ENCODE results near the gene PLAC8.
A peak's percentile ranks its signal among the peaks of the same experiment; 100 is the strongest.
"Not testable (repeated sequence)": the region's sequence is repeated elsewhere in the genome, so short reads cannot be mapped to it uniquely, and the experiment has no call there.

PLAC8 gene, protein sequence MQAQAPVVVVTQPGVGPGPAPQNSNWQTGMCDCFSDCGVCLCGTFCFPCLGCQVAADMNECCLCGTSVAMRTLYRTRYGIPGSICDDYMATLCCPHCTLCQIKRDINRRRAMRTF

DNA sequence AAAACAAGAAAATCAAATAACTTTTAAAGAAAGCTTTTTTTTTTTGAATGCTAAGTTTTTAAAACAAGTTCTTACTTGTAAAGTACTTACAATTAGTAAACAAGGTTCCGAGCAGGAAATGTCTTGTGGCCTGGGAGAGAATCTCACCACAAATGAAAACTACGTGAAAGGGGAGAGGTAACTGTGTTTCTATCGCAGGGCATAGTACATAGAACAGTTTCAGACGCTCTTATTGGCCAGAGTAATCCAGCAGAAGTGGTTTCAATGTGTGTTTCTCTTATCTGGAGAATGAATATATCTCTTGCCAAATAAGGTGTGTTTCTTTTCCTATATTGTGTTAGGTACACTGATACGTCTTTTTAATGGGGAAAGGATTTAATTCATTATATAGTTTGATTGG is at the start of gene PLAC8:
Gene PLAC8, minus strand, starts transcription at position 154 of the 400 bp plus-strand sequence. CDS start 6,808 bp downstream, outside the sequence.
- peak; percentile 67 for DNase-seq

DNA sequence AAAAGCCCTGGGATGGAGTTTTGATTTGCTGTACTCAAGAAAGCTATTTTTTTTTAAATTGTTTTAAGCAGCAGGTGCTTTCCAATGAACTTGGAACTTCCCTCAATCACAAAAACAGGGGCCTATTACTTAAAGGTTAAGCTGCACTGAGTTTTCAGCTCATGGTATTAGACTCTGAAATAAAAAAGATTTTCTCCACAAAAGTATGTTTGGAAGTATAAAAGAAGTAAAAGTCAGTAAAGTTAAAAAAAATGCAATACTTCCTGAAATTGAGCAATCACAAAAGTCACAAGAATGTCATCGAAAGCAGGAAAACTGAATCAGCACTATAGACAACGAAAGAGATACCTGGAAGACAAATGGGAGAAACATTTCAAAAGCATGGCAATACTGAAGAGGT is 38.9 kb upstream of the PLAC8 start:
- DNase-seq = no peak

DNA sequence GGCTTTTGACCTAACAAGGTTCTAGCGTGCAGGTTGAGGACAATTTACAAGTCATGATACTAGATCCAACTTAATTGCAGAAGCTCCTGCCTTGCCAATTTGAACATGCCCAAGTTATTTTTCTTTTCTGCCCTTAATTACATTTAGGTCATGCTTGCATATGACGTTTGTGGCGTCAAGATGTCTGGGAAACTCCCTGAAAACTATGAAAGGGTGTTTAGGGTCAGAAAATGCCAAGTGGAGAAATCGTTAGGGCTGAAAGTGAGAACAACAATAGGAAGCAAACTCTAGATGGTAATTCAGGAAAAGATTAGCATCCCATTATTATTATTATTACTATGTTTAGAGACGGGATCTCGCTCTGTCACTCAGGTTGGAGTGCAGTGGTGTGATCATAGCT is 38.2 kb upstream of the PLAC8 start:
- DNase-seq = no peak

DNA sequence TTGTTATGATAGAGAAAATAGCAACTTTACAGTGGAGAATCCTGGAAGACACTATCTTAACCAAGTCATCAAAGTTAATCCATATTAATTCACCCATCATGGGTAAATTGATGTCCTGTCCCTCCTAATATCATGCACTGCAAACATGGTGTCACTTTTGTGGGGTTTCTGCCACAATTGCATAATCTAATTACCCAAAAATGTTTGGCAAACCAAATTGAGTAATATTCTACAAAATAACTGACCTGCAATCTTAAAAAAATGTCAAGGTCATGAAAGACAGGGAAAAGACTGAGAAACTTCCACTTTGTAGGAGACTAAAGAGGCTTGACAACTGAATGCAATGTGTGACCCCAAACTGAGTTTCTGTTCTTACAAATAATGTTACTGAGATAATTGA is 37.1 kb upstream of the PLAC8 start:
- DNase-seq = no peak

DNA sequence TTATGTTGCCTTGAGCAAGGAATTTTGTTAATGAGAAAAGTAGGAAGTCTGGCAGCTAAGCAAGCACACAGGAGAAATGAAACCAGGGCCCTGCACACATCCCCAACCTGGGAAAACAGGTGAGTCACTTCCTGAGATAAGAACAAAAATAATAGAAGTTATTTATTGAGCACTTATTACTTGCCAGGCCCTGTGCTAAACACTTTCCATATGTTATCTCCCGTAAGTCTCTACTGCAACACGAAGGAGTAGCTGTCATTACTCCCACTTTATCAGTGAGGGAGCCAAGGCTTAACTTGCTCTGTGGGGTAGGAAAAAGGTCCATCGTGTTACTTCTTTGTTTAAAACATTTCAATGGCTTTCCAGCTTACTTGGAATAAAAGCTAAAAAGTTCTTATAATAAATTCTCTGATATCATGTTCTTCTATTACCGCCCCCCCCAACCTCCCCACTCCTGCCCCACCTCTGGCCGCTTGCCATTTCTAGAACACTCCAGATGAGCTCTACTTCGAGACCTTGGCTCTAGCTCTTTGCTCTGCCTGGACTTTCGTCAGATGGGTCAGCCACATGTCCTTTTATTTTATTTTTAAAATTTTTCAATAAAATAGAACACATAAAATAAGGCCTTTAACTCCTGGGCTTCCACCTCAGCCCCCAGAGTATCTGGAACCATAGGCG is 36.3 kb upstream of the PLAC8 start:
- DNase-seq = no peak

DNA sequence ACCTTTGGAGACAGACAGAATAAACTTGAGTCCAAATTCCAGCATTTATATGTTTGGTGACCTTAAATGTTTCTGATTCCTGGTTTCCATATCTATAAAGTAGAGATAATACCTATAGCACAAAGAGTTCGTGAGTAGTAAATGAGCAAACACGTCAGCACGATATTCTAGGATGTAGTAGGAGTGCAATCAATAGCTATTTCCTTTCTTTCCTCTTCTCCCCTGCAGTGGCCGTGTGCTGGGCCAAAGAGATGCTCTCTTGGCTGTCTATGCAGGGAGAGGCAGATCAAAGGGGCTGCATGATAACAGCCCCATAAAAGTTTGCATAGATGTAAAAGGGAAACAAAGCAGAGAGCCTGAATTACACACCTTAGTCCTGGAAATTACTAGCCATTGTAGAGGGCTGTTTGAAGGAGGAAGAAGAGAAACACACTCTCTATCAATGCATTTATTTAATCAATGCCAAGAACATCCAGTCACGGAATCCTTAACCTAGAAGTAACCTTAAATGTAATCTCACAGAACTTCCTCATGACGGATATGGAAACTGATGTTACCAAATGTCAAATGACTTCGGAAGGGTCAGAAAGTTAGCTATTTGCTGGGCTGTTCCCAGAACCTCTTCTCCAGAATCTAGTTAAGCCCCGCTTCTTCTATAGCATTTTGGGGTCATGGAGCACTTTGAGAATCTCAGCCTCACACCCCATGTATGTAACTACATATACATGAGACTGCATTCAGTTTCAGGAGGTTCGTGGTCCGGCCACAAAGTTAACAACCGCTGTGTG is 35.5 kb upstream of the PLAC8 start:
- DNase-seq = no peak

DNA sequence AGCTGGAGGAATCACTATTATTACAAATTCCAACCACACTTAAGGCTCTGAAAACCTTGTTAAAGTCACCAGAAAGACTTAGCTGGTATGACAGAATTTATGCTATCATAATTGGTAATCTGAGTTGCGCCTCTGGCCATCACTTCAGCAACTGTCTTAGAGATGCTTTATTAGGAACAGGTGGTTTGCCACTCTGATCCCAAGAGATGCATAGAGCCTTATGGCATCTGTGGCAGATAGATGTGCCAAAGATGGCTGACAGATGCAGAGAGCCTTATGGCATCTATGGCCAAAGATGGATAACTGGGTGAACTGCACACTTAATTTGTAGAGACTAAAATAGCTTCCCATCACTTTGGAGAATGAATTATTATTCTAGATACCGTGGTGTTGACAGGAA is 32.3 kb upstream of the PLAC8 start:
- no peak for DNase-seq

DNA sequence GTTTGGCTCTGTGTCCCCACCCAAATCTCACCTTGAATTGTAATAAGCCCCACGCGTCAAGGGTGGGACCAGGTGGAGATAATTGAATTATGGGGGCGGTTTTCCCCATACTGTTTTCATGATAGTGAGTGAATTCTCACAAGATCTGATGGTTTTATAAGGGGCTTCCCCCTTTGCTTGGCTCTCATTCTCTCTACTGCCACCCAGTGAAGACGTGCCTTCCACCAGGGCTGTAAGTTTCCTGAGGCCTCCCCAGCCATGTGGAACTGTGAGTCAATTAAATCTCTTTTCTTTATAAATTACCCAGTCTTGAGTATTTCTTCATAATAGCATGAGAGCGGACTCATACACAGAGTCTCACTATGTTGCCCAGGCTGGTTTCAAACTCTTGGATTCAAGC is 31.2 kb upstream of the PLAC8 start:
- not testable (repeated sequence) for DNase-seq

DNA sequence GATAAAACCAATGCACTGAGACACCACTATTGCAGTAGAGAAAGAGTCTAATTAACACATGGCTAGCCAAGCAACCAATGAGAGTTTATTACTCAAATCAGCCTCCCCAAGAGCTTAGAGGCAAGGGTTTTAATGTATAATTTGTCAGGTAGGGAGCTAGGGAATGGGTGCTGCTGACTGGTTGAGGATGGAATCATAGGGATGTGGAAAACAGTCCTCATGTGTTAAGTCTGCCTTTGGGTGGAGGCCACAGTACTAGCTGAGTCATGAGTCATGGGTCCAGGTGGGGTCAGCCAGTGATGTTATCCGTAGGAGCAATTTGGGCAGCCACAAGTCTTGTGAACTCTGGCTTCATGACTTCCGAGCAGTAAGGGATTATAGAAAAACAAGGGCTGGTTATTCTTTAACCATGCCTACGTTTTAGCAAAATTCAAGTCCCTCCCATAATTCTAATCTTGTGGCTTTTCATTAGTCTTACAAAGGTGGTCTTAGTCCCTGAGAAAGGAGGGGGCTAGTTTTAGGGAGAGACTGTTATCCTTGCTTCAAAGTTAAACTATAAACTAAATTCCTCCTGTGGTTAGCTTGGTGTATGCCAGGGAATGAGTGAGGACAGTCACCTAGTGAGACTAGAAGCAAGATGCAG is 25.1 kb upstream of the PLAC8 start:
- DNase-seq = no peak

DNA sequence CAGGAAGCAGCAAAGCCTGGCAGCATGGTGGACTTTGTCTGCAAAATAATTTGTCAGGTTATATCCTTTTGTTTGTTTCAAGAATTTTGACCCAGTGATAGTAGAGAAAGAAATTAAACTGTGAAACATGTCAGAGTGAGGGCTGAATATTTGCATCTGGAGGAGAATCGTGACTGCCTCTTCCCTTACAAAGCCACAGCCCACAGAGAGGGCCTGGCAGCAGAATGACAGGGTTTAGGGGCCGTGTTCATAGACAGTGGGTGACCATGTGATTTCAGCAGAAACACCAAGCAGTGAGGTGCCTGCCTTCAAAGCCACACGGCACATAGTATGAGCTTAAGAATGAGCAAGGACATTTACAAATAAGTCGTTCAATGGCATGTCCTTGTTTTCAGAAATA is 24.4 kb upstream of the PLAC8 start:
- DNase-seq = no peak

DNA sequence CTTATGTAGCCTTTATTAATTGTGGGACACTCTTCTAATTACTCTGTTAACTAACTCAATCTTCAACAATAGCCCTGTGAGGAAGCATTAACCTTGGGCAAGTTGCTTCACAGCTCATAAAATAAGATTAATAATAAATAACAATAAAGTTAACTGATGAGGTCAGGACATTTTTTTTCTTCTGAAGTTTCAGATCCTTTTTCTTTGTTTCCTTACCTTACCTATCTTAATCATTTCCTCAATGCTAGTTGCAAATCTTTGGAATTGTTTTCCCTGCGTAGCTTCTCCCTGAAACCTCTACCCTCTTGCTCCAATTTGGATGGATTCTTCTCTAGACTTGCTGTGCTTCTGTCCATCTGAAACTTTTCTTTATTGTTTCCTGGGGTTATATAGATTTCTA is 17.5 kb upstream of the PLAC8 start:
- no peak for DNase-seq

DNA sequence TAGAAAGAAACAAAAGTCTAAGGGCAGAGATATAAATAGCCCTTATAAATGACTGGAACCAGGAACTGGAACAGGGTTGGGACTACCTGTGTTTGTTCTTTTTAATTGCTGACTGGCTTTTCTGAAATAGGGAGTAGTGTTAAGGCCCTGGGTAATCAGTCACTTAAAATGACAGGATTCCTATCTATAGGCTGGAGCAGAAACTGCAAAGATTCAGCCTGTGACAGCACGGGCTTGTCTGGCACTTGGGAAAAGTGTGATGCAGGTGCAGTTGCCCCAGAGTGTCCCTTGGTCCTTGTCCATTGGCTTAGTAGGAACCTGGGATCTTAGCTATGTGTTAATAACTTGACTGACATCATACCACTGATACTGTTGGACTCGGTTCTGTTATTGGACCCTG is 14.7 kb upstream of the PLAC8 start:
- no peak for DNase-seq

DNA sequence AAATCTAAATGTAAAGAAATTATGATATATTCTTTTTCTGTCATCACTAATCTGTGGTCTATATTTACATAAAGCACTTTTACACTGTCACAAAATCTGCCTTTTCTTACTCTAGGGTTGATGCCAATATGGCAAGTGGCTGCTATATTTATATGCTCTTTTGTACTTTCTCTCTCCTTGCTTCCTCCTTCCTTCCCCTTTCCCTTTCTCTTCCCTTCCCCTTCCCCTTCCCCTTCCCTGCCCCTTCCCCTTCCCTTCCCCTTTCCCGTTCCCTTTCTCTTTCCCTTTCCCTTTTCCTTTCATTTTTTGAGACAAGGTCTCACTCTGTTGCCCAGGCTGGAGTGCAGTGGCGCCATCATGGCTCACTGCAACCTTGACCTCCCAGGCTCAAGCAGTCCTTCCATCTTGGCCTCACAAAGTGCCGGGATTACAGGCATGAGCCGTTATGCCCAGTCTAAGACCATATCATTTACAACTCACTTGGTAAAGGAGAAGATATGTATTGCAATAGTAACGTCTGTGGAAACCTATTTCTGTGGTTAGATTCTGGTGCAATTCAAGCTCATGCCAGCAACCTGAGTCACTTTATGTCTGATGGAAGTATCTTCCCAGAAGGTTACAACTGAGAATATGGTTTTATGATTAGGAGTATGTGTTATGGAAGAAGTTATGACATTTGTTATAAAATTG is 13.9 kb upstream of the PLAC8 start:
- no peak for DNase-seq

DNA sequence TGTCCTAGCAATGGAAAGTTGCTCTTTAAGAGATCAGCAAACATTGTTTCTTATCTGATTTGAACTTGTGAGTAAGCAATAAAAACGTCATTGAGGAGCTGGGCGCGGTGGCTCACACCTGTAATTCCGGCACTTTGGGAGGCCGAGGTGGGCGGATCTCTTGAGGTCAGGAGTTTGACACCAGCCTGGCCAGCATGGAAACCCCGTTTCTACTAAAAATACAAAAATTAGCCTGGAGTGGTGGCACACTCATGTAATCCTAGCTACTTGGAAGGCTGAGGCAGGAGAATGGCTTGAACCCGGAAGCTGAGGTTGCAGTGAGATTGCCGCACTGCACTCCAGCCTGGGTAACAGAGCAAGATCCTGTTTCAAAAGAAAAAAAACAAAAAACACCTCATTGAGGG is 11.2 kb upstream of the PLAC8 start:
- DNase-seq = peak; percentile 46

DNA sequence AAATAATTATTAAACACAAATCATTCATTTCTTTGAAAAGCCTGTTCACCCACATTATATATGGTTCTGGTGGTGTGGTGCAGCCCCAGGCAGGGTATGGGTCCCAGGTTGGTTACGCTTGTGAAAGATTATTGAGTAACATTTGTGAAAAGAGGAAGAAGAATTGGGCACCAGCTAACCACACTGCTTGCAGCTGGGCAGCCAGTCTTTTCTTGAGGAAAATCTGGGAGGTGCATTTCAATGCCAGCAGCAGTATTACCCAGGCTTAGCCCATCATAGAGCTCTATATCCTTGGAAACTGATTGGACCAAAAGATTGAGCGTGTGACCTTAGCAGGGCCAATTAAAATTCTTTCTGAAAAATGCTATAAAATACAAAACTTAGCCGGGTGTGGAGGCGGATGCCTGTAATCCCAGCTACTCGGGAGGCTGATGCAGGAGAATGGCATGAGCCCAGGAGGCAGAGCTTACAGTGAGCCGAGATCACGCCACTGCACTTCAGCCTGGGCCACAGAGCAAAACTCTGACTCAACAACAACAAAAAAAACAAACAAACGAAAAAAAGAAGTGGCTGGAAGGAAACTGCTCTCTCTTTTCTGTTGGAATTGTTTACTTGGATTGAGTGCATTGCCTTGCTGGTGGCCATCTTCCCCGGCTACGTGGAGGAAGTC is 9.7 kb upstream of the PLAC8 start:
- DNase-seq = no peak

DNA sequence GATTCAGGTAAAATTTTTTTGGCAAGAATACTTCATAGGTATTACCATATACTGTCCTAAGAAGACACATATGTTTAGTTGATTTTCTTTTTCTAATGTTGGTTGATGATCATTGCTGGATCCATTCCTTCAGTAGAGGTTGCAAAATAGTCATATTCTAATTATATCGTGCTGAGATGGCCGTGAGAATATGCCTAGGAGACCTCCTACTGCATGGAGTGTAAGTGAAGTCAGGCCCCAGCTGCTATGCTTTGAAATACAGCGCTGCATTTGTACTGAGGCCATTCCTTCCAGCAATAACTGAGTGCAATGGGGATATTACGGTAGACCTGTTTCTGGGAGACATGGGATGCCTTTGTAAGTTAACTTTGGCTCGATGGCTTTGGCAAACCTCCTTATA is 6.7 kb upstream of the PLAC8 start:
- DNase-seq = no peak

DNA sequence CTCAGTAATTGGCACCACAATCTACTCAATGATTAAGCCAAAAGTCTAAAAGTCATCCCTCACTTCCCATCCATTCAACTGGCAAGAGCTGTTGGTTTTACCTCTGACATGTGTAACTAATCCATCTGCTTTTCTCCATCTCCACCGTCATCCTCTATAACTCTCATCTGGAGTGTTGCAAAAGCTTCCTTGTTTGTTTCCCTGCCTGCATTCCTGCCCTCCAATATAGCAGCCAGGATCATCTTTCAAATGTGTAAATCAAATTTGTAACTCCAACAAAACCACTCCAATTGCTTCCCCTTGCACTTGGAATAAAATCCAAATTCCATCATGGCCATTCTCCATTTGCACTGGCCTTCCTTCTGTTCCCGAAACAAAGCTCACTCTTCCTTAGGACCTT is 4.3 kb upstream of the PLAC8 start:
- no peak for DNase-seq

DNA sequence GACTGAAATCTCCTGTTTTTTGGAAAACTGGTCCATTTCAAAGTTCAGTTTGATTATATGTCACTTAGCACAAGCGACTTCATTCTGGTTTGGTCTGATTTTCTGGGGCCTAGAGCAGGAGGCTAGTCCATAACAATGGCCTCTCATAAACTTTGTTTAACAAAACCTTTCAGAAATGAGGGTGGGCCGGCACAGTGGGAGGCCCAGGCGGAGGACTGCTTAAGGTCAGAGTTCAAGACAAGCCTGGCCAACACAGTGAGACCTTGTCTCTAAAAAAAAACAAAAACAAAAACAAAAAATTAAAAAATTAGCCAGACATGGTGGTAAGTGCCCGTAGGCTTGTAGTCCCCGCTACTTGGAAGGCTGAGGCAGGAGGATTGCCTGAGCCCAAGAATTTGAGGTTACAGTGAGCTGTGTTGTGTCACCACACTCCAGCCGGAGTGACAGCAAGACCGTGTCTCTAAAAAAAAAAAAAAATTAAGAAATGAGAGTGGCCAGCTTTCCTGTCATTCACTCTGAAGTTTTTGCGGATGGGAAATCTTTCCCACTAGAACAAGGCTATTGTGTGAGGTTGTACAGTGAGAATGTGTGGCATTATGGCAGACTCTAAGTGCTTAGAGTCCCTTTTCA is 1.2 kb upstream of the PLAC8 start:
- DNase-seq = no peak

DNA sequence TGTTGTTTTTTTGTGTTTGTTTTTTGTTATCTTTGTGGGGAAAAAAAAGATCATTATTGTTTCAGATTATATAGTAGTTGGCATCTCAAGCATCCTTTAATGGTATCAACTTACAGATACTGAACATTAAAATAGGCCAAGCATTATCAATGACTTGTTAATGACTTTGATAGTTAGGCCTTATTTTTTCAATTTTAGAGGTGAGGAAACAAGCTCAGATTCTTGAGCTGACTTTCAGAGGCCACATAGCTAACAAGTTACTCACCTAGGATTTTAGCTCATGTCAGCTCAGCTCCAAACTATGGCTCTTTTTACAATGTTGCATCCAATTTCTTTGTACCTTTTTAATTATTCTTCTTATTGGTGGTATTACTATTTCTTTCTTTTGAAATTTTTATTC is 471 bp upstream of the PLAC8 start:
- no peak for DNase-seq

DNA sequence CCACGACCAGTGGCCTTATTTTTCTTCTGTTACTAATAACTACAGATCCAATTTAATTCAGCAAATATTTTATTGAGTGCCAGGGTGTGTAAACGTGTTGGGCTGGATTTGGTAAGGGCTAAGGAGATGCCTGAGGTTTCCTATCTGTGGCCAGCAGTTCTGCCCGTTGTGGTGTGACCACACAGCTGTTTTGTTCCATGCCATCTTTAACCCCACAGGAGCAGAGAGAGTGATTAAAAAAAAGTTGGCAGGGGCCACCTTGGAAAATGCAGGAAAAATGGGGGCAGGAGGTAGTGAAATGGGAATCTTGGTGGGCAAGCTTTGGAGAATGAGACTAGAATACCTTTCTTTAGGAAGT is 1.1 kb downstream of the PLAC8 start:
- DNase-seq = peak; percentile 25

DNA sequence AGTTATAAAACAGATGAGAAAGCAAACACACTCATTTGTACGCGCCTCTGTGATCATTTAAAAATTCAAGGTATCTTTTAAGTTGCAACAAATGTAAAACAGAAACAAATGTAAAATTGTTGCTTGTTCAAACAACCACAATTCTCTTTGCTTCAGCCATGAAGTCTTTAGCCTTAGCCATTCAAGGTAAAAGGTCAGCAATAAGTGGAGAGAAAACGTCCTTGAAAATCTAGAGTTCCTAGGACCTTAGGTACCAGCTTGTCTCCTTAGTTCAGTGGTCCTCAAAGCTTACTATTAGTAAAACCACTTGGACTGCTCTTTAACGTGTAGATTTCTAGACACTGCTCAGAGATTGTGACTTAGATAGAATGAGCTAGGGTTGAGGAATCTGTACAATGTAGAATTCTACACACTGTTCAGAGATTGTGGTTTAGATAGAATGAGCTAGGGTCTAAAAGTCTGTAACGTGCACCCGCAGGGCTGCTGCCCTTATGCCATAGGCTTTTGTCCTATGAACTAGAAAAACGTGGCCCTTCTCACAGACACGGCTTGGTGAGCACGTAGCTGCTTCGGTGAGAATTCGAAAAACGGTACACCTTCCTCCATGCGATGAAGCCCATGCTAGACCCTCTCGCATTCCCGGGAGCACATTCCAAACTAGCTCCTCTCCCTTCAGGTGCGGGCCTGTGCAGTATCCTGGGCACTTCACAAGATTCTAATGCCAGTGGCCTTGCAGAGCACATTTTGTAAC is 1.7 kb downstream of the PLAC8 start:
- DNase-seq = peak; percentile 34

DNA sequence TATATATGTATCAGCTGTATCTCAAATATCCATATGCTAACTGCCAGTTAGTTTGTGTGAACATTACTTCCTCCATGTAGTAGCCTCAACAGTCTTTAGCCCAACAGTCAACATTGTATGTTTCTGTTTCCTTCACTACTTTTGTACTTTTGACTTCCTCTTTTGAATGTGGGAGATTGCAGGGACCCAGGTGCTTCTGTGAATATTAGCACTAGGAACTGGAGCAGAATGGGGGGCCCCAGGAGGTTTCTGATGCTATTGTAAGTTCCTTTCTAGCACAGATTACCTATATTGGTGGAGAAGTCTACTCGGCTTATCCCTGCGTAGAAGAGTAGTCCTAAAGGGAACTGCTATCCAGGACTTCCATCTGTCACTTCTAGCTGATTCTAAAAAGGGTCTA is 2.3 kb downstream of the PLAC8 start:
- peak; percentile 14 for DNase-seq

All from activated CD4-positive, alpha-beta T cell treated with anti-CD3 and anti-CD28 coated beads, Interleukin-10, Interleukin-2, amounts not matched to agents 100 ng/mL and 50 ng/mL, durations not matched to agents 16 hours and 8 hours (primary cell).